Astrocyte (in vitro differentiated cells and primary cell): ENCODE measurements around the gene KISS1R.

ENCODE experiments used
- EZH2 ChIP-seq: IDR thresholded peaks from 2 replicates; pipeline ENCODE4 v1.6.1; 2012; ENCODE audit warnings: mild to moderate bottlenecking, low read length, inconsistent platforms; ENCODE audit not compliant: insufficient read depth
- TF ChIP-seq, protein P1 (sequence below): IDR thresholded peaks from 2 replicates; pipeline ENCODE4 v1.5.1; 2011; ENCODE audit warnings: low read depth, mild to moderate bottlenecking, inconsistent platforms, low read length, moderate library complexity; ENCODE audit not compliant: insufficient read depth

DNA sequence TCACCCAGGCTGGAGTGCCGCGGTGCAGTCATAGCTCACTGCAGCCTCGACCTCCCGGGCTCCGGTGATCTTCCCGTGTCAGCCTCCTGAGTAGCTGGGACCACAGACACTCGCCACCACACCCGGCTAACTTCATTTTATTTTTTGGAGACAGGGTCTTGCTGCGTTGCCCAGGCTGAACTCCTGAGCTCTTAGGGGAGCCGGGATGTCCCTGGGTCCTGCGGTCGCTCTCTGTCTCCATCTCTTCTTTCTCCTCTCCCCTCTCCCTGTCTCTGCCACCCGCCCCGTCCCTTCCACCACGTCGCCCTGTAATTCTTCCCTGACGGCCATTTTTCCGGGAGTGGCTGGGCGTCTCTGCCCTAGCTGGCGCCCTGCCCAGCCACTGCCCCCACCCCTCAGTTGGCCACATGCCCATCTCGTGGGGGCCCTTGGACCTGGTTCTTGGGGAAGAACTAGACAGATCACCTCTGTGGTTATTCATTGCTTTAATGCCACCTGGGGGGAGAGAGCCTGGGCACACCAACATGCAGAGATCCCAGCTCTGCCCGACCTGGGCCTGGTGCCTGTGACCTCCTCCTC is 27.6 kb downstream of the KISS1R start:
- TF ChIP-seq, protein P1, sequence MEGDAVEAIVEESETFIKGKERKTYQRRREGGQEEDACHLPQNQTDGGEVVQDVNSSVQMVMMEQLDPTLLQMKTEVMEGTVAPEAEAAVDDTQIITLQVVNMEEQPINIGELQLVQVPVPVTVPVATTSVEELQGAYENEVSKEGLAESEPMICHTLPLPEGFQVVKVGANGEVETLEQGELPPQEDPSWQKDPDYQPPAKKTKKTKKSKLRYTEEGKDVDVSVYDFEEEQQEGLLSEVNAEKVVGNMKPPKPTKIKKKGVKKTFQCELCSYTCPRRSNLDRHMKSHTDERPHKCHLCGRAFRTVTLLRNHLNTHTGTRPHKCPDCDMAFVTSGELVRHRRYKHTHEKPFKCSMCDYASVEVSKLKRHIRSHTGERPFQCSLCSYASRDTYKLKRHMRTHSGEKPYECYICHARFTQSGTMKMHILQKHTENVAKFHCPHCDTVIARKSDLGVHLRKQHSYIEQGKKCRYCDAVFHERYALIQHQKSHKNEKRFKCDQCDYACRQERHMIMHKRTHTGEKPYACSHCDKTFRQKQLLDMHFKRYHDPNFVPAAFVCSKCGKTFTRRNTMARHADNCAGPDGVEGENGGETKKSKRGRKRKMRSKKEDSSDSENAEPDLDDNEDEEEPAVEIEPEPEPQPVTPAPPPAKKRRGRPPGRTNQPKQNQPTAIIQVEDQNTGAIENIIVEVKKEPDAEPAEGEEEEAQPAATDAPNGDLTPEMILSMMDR, result no peak
- no peak for TF ChIP-seq EZH2
